CD4-positive, alpha-beta T cell treated with Interleukin-2 at 100 ng/mL for 4 hours (primary cell): ENCODE data around the gene PEG3.
"Not testable (repeated sequence)": the region's sequence is repeated elsewhere in the genome, so short reads cannot be mapped to it uniquely, and the experiment has no call there.

Experiments used
- DNase-seq: peaks from one replicate; pipeline ENCODE4 v3.0.0-alpha.2; 2020; ENCODE audit warnings: low spot score

PEG3 gene

GRCh38 chr19:56840451-56841192, at the start of gene PEG3, which contains the start of gene ZIM2:
Gene PEG3 (minus strand): TSS chr19:56840726. CDS start chr19:56824655, 16,071 bp downstream.
Gene ZIM2 (minus strand): TSS chr19:56840726. CDS start chr19:56824277, 16,449 bp downstream.
- DNase-seq = no peak

- DNase-seq = no peak
These were observed 44.9 kb upstream of the PEG3 start for GRCh38 chr19:56885173-56885985.

GRCh38 chr19:56884441-56884840, 43.9 kb upstream of the PEG3 start:
- no peak for DNase-seq

- DNase-seq = no peak
These were observed 40.2 kb upstream of the PEG3 start for GRCh38 chr19:56880592-56881190.

GRCh38 chr19:56877069-56877715, 36.7 kb upstream of the PEG3 start:
- DNase-seq = no peak

GRCh38 chr19:56875717-56876116, 35.2 kb upstream of the PEG3 start:
- DNase-seq = no peak

GRCh38 chr19:56874530-56874929, 34.0 kb upstream of the PEG3 start:
- DNase-seq = no peak

GRCh38 chr19:56873493-56873892, 33.0 kb upstream of the PEG3 start:
- DNase-seq = no peak

- no peak for DNase-seq
These were observed 29.4 kb upstream of the PEG3 start for GRCh38 chr19:56869886-56870285.

- DNase-seq = no peak
These were observed 27.9 kb upstream of the PEG3 start for GRCh38 chr19:56868446-56868845.

GRCh38 chr19:56866538-56866937, 26.0 kb upstream of the PEG3 start:
- DNase-seq = no peak

- DNase-seq = no peak
These were observed 24.1 kb upstream of the PEG3 start for GRCh38 chr19:56864443-56865125.

GRCh38 chr19:56862741-56863140, 22.2 kb upstream of the PEG3 start:
- no peak for DNase-seq

GRCh38 chr19:56860409-56860808, 19.9 kb upstream of the PEG3 start:
- DNase-seq = not testable (repeated sequence)

GRCh38 chr19:56858026-56858425, 17.5 kb upstream of the PEG3 start:
- no peak for DNase-seq

- DNase-seq = no peak
These were observed 16.3 kb upstream of the PEG3 start for GRCh38 chr19:56856822-56857221.

GRCh38 chr19:56852361-56852760, 11.8 kb upstream of the PEG3 start:
- not testable (repeated sequence) for DNase-seq

- no peak for DNase-seq
These were observed 7.6 kb upstream of the PEG3 start for GRCh38 chr19:56848166-56848565.

- DNase-seq = no peak
These were observed 1.9 kb upstream of the PEG3 start for GRCh38 chr19:56842412-56842811.

GRCh38 chr19:56841193-56841543, 642 bp upstream of the PEG3 start:
- DNase-seq = no peak

GRCh38 chr19:56839652-56840450, 675 bp downstream of the PEG3 start:
- no peak for DNase-seq
